Measurements from ENCODE around the gene SLC24A3. TPM values are rescaled to one million over a fixed set of nuclear protein-coding genes. Genes with fewer than 3 reads are reported as not detected.
"Not testable (repeated sequence)": the region's sequence is repeated elsewhere in the genome, so short reads cannot be mapped to it uniquely, and the experiment has no call there.

Gene SLC24A3
- total RNA-seq, 2 experiments from 2014 or later: not detected

DNA sequence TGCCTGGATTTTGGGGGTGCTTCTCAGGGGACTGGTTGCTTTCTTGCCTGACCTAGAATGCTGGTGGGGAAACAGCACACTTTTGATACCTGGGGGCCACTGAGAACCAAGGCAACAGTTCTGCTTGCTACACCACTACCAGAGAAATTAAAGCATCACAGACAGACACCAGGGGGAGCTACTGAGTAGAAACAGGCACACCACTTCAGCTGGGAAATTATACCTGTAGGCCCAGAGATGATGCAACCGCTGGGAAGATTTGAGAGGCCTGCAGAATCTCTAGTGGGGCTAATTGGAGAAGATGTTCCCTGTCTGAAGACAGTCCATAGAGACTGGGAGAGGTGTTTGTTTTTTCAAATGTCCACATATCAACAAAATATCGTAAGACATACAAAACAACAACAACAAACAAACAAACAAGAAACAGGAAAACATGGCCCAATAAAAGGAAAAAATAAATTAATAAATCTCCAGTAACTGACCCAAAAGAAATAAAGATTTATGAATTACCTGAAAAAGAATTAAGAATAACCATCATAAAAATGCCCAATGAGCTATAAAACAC is 416.2 kb downstream of the SLC24A3 start:
- POLR2A ChIA-PET: interaction anchor here (0.8 kb wide), 1 partner anchor 959 kb away, joined by 3 read pairs; no protein-coding TSS in a partner anchor

DNA sequence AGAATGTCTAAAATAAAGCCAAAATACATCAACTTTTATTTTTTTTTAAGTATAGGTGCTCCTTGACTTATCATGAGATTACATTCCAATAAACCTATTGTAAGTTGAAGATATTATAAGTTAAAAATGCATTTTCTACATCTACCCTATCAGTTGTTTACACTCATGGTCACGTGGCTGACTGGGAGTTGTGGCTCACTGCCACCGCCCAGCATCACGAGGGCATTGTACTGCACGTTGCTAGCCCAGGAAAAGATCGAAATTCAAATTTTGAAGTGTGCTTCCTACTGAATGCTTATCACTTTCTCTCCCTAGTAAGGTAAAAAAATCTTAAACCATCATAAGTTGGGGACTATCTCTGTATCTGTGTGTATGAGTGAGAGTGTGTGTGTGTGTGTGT is 419.0 kb downstream of the SLC24A3 start:
- no peak overlapping the region for H3K4me3 ChIP-seq (ENCODE audit: low read depth, low read length, poor library complexity, severe bottlenecking)
- H3K9me2 ChIP-seq (ENCODE audit: insufficient read depth, low read length): no peaks in the 10 kb centered on the region
- CTCF ChIA-PET (ENCODE audit: unreplicated experiment): no interaction called here
- H2AFZ ChIP-seq (ENCODE audit: low read length): no peak overlapping the region
- H3K4me1 ChIP-seq (ENCODE audit: insufficient read depth, low read length, poor library complexity, severe bottlenecking): no peaks in the 10 kb centered on the region
- DNase-seq (ENCODE audit: low spot score): no peak
- no peak for TF ChIP-seq EZH2phosphoT487 (IDR thresholded peaks at IDR 0.05; ENCODE audit: borderline replicate concordance, low read depth, low read length)
- TF ChIP-seq, protein P1, sequence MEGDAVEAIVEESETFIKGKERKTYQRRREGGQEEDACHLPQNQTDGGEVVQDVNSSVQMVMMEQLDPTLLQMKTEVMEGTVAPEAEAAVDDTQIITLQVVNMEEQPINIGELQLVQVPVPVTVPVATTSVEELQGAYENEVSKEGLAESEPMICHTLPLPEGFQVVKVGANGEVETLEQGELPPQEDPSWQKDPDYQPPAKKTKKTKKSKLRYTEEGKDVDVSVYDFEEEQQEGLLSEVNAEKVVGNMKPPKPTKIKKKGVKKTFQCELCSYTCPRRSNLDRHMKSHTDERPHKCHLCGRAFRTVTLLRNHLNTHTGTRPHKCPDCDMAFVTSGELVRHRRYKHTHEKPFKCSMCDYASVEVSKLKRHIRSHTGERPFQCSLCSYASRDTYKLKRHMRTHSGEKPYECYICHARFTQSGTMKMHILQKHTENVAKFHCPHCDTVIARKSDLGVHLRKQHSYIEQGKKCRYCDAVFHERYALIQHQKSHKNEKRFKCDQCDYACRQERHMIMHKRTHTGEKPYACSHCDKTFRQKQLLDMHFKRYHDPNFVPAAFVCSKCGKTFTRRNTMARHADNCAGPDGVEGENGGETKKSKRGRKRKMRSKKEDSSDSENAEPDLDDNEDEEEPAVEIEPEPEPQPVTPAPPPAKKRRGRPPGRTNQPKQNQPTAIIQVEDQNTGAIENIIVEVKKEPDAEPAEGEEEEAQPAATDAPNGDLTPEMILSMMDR (conservative IDR thresholded peaks at IDR 0.05; ENCODE audit: low read length): no peak
- no peaks in the 10 kb centered on the region for H3K9me3 ChIP-seq (ENCODE audit: low read length)
- H3K4me2 ChIP-seq (ENCODE audit: low read length): no peak overlapping the region
- no peaks in the 10 kb centered on the region for H4K20me1 ChIP-seq (ENCODE audit: insufficient read depth, low read length)
- no TSS peak for BruUV-seq (replicated peaks)
- POLR2A ChIA-PET: no interaction called here
- no peak overlapping the region for H3K27ac ChIP-seq (ENCODE audit: low read depth, low read length, poor library complexity, severe bottlenecking)
- H3K79me2 ChIP-seq (ENCODE audit: insufficient read depth, low read depth, low read length): no peaks in the 10 kb centered on the region
- intact Hi-C loops (cut with micrococcal nuclease; ENCODE audit: unreplicated experiment): no loop called here
- H3K36me3 ChIP-seq (ENCODE audit: insufficient read depth, low read length): no peaks in the 10 kb centered on the region

More for the DNA sequence above, 416.2 kb downstream of the SLC24A3 start:
- Histone ChIP-seq H3K4me1 (ENCODE audit: insufficient read depth, low read length, poor library complexity, severe bottlenecking) (no peaks in the 10 kb centered on the region), H3K36me3 (ENCODE audit: insufficient read depth, low read length) (no peaks in the 10 kb centered on the region), H3K79me2 (ENCODE audit: insufficient read depth, low read depth, low read length) (no peaks in the 10 kb centered on the region), H4K20me1 (ENCODE audit: insufficient read depth, low read length) (no peaks in the 10 kb centered on the region), H3K4me2 (ENCODE audit: low read length) (no peak overlapping the region), H2AFZ (ENCODE audit: low read length) (no peak overlapping the region; the same call in 1 of the 2 replicates), H3K27ac (ENCODE audit: low read depth, low read length, poor library complexity, severe bottlenecking) (no peak overlapping the region), H3K9me2 (ENCODE audit: insufficient read depth, low read length) (no peaks in the 10 kb centered on the region), H3K9me3 (ENCODE audit: low read length) (no peaks in the 10 kb centered on the region), H3K4me3 (ENCODE audit: low read depth, low read length, poor library complexity, severe bottlenecking) (no peak overlapping the region)
- TF ChIP-seq, protein P1 (conservative IDR thresholded peaks at IDR 0.05; ENCODE audit: low read length): peak; percentile 83
- TF ChIP-seq EZH2phosphoT487 (IDR thresholded peaks at IDR 0.05; ENCODE audit: borderline replicate concordance, low read depth, low read length): no peak
- DNase-seq (ENCODE audit: low spot score): peak; percentile 65
- CTCF ChIA-PET (ENCODE audit: unreplicated experiment): no interaction called here
- BruUV-seq (replicated peaks): no TSS peak
- intact Hi-C loops (cut with micrococcal nuclease; ENCODE audit: unreplicated experiment): loop anchor here (1.0 to 5.0 kb wide), 2 partner anchors 34 to 174 kb away; no protein-coding TSS in a partner anchor

DNA sequence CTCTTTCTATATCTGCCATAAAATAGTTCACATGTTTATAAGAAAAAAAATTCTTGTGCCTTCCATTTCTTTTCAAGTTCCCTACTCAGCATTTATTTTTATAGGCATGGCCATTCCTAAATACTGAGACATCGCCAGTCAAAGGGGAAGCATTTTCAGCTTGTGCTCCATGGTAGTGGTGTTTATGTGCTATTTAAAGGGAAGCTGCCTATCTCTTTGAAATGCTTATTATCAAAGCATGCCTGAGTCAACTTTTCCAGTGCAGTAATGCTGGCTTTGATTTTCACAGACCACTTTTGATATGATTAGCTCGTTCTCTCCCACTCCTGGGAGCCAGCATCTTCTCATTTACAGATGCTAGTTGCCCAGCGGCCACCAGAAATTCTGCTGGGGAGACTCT is 421.5 kb downstream of the SLC24A3 start:
- Histone ChIP-seq H3K4me1 (ENCODE audit: insufficient read depth, low read length, poor library complexity, severe bottlenecking) (no peaks in the 10 kb centered on the region), H3K4me3 (ENCODE audit: low read depth, low read length, poor library complexity, severe bottlenecking) (no peak overlapping the region), H3K4me2 (ENCODE audit: low read length) (no peak overlapping the region), H3K9me2 (ENCODE audit: insufficient read depth, low read length) (no peaks in the 10 kb centered on the region), H3K9me3 (ENCODE audit: low read length) (no peaks in the 10 kb centered on the region), H4K20me1 (ENCODE audit: insufficient read depth, low read length) (no peaks in the 10 kb centered on the region), H3K27ac (ENCODE audit: low read depth, low read length, poor library complexity, severe bottlenecking) (no peak overlapping the region), H3K36me3 (ENCODE audit: insufficient read depth, low read length) (no peaks in the 10 kb centered on the region), H2AFZ (ENCODE audit: low read length) (no peak overlapping the region), H3K79me2 (ENCODE audit: insufficient read depth, low read depth, low read length) (no peaks in the 10 kb centered on the region)
- DNase-seq (ENCODE audit: low spot score): no peak
- intact Hi-C loops (cut with micrococcal nuclease; ENCODE audit: unreplicated experiment): no loop called here
- ChIA-PET CTCF (ENCODE audit: unreplicated experiment) (no interaction called here), POLR2A (no interaction called here)
- no TSS peak for BruUV-seq (replicated peaks)
- no peak for TF ChIP-seq EZH2phosphoT487 (IDR thresholded peaks at IDR 0.05; ENCODE audit: borderline replicate concordance, low read depth, low read length)
- TF ChIP-seq, protein P1 (conservative IDR thresholded peaks at IDR 0.05; ENCODE audit: low read length): no peak

DNA sequence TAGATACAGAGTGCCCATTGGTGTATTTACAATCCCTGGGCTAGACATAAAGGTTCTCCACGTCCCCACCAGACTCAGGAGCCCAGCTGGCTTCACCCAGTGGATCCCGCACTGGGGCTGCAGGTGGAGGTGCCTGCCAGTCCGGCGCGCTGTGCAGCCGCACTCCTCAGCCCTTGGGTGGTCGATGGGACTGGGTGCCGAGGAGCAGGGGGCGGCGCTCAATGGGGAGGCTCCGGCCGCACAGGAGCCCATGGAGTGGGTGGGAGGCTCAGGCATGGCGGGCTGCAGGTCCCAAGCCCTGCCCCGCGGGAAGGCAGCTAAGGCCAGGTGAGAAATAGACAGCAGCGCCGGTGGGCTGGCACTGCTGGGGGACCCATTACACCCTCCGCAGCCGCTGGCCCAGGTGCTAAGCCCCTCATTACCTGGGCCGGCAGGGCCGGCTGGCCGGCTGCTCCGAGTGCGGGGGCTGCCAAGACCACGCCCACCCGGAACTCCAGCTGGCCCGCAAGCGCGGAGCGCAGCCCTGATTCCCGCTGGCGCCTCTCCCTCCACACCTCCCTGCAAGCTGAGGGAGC is 427.1 kb downstream of the SLC24A3 start:
- H3K79me2 ChIP-seq (ENCODE audit: insufficient read depth, low read depth, low read length); H3K4me3 ChIP-seq (ENCODE audit: low read depth, low read length, poor library complexity, severe bottlenecking); H2AFZ ChIP-seq (ENCODE audit: low read length); CTCF ChIA-PET (ENCODE audit: unreplicated experiment); H3K4me2 ChIP-seq (ENCODE audit: low read length); H3K9me2 ChIP-seq (ENCODE audit: insufficient read depth, low read length); H3K4me1 ChIP-seq (ENCODE audit: insufficient read depth, low read length, poor library complexity, severe bottlenecking); H3K36me3 ChIP-seq (ENCODE audit: insufficient read depth, low read length); H4K20me1 ChIP-seq (ENCODE audit: insufficient read depth, low read length); DNase-seq (ENCODE audit: low spot score); POLR2A ChIA-PET; H3K27ac ChIP-seq (ENCODE audit: low read depth, low read length, poor library complexity, severe bottlenecking); intact Hi-C loops (cut with micrococcal nuclease; ENCODE audit: unreplicated experiment); H3K9me3 ChIP-seq (ENCODE audit: low read length); BruUV-seq (replicated peaks): not testable (repeated sequence)

Data from OCI-LY7 (cell line).